ENCODE data around the gene EPHA2.

DNA sequence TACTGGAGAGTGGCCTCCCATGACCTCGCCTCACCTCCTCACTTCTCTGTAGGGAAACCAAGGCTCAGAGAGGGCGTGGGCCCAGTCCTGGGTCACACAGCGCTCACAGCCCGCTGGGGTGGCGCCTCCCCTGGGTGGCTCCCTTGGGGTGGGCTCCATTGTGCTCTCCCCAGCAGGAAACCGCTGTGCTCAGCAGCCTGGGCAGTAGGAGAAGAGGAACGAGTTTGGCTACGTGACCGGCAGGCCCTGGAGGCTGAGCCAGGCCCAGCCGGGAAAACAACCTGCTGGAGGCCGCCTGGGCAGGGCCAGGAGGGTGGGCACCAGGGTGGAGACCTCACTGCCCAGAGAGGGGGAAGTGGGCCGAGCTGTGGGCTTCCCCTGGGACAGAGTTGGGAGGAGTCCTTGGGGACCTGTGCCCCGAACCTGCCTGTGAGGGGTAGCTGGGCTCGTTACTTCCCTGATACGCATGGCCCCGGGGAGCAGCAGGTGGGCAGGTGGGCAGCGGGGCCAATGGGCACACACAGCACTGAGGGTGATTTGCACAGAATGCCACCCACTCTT lies 67.4 kb downstream of the EPHA2 start:
- TF ChIP-seq POLR2AphosphoS5 (IDR thresholded peaks at IDR 0.05) = no peak
- TF ChIP-seq, protein P1, sequence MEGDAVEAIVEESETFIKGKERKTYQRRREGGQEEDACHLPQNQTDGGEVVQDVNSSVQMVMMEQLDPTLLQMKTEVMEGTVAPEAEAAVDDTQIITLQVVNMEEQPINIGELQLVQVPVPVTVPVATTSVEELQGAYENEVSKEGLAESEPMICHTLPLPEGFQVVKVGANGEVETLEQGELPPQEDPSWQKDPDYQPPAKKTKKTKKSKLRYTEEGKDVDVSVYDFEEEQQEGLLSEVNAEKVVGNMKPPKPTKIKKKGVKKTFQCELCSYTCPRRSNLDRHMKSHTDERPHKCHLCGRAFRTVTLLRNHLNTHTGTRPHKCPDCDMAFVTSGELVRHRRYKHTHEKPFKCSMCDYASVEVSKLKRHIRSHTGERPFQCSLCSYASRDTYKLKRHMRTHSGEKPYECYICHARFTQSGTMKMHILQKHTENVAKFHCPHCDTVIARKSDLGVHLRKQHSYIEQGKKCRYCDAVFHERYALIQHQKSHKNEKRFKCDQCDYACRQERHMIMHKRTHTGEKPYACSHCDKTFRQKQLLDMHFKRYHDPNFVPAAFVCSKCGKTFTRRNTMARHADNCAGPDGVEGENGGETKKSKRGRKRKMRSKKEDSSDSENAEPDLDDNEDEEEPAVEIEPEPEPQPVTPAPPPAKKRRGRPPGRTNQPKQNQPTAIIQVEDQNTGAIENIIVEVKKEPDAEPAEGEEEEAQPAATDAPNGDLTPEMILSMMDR (IDR thresholded peaks at IDR 0.05) = no peak
- TF ChIP-seq EP300 (IDR thresholded peaks at IDR 0.05) = no peak
- no peak for TF ChIP-seq POLR2A (IDR thresholded peaks at IDR 0.05)
